Right lobe of liver (tissue), 6 donors: ENCODE measurements around the gene EPHA7. TPM values are rescaled to one million over a fixed set of nuclear protein-coding genes. Genes with fewer than 3 reads are reported as not detected.

Source experiments
- ATAC-seq, 4 donors: fragments of 200-7000 bp; cut with Tn5 transposase; one replicate each; pipeline ENCODE4 v1.9.1; 2020; ENCODE audit warnings: mild to moderate bottlenecking in 4 of 4, moderate library complexity in 4 of 4
- DNase-seq, 3 donors: peaks; one replicate each; pipeline ENCODE4 v3.0.0-alpha.2; 2020
- H3K27ac ChIP-seq, 3 donors: fragments of 200-600 bp; one replicate each; pipeline ENCODE4 v1.8.0; 2022
- H3K27me3 ChIP-seq, 2 donors: fragments of 200-600 bp; one replicate each; pipeline ENCODE4 v1.8.0; 2022
- H3K36me3 ChIP-seq, 4 donors: fragments of 200-600 bp; sonication (generic) in 1 of 4; one replicate each; pipeline versions ENCODE4 v1.5.1 to v1.8.0; 2017 to 2022; ENCODE audit warnings: control low read depth in 1 of 4
- H3K4me1 ChIP-seq, 4 donors: fragments of 200-600 bp; sonication (generic) in 1 of 4; one replicate each; pipeline versions ENCODE4 v1.5.1 to v1.8.0; 2017 to 2022; ENCODE audit warnings: control low read depth in 1 of 4
- H3K4me3 ChIP-seq, 3 donors: fragments of 200-600 bp; one replicate each; pipeline ENCODE4 v1.8.0; 2022
- H3K9me3 ChIP-seq, 4 donors: fragments of 200-600 bp; sonication (generic) in 1 of 4; one replicate each; pipeline versions ENCODE4 v1.5.1 to v1.8.0; 2017 to 2022; ENCODE audit warnings: control low read depth in 1 of 4
- POLR2A ChIP-seq: fragments of 450-650 bp; IDR thresholded peaks from one replicate; pipeline ENCODE4 v1.6.1; 2017; ENCODE audit warnings: antibody characterized with exemption, mild to moderate bottlenecking
- WGBS: methylation state at CpG from one replicate; pipeline ENCODE4 v1.1.6; 2018; ENCODE audit warnings: low coverage, low lambda C conversion rate; ENCODE audit not compliant: insufficient coverage; ENCODE audit errors: missing lambda C conversion rate; 5-methylcytosine and 5-hydroxymethylcytosine counted together
- intact Hi-C, 2 donors: fragments of 100-400 bp; cut with DNase I; formaldehyde crosslinking; loops; one replicate each; pipeline versions ENCODE4 v1.11.2 to v1.14.1; 2022
- total RNA-seq, 6 experiments: library from RNA; depleted of rRNA in 2 of 6; stranded (reverse); fragments of >200 nt in 2 of 6; fragmentation: NEBNext Ultra II Directional in 3 of 6; extraction: Animal tissue kit (Norgen Biotek cat#: 25700) in 3 of 6; gene quantifications; one replicate each; pipeline versions ENCODE4 v1.1.0 to v1.2.4, GENCODE V29; 2016 to 2023
- TF ChIP-seq, protein P1 (sequence below), 4 donors: fragments of 200-600 bp in 3 of 4; fragments of 450-650 bp in 1 of 4; IDR thresholded peaks; one replicate each; pipeline versions ENCODE4 v1.5.1 to v1.8.0; 2016 to 2022; ENCODE audit warnings: antibody characterized with exemption in 4 of 4, mild to moderate bottlenecking in 2 of 4
- donor health status: DM: no; HTN: yes; CAD: no.
- donor health status: DM: no; HTN: no; CAD: no.
- donor health status: DM: no; HTN: no; CAD: no.
- donor health status: DM: no; HTN: yes; CAD: no.
- donor health status: DM: no; HTN: yes; CAD: no.

EPHA7 gene
- total RNA-seq, 6 experiments from 2014 or later, result 0.04 TPM; not detected in 5

DNA sequence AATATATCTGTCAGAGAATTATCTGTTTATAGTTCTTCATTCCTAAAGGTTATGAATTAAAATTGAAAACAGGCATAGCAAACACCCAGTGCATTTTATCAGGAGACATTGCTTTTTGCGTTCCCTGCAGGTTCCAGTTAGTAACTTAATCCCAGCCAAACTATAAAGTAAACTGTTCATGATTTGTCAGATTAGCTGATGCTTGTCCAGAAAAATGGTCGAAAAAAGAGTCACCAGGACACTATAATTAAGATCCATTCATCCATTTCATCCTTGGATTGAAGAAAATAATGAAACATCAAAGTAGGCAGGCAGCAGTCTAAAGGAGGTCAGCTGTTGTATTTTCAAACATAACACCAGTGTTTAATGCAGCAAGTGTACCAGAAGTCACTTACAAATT is 75.9 kb downstream of the EPHA7 start:
- WGBS, result 48% methylated on average over 2 of the region's 2 CpGs
- H3K27me3 ChIP-seq, result no peaks in the 10 kb centered on the region
- no peaks in the 10 kb centered on the region for H3K4me1 ChIP-seq
- H3K4me3 ChIP-seq, result no peak overlapping the region
- TF ChIP-seq, protein P1, sequence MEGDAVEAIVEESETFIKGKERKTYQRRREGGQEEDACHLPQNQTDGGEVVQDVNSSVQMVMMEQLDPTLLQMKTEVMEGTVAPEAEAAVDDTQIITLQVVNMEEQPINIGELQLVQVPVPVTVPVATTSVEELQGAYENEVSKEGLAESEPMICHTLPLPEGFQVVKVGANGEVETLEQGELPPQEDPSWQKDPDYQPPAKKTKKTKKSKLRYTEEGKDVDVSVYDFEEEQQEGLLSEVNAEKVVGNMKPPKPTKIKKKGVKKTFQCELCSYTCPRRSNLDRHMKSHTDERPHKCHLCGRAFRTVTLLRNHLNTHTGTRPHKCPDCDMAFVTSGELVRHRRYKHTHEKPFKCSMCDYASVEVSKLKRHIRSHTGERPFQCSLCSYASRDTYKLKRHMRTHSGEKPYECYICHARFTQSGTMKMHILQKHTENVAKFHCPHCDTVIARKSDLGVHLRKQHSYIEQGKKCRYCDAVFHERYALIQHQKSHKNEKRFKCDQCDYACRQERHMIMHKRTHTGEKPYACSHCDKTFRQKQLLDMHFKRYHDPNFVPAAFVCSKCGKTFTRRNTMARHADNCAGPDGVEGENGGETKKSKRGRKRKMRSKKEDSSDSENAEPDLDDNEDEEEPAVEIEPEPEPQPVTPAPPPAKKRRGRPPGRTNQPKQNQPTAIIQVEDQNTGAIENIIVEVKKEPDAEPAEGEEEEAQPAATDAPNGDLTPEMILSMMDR (IDR thresholded peaks at IDR 0.05), result no peak
- no peak for TF ChIP-seq POLR2A
- H3K36me3 ChIP-seq, result no peaks in the 10 kb centered on the region
- no peak for DNase-seq
- intact Hi-C loops, result no loop called here
- no peak for ATAC-seq
- H3K9me3 ChIP-seq, result no peaks in the 10 kb centered on the region
- no peak overlapping the region for H3K27ac ChIP-seq

DNA sequence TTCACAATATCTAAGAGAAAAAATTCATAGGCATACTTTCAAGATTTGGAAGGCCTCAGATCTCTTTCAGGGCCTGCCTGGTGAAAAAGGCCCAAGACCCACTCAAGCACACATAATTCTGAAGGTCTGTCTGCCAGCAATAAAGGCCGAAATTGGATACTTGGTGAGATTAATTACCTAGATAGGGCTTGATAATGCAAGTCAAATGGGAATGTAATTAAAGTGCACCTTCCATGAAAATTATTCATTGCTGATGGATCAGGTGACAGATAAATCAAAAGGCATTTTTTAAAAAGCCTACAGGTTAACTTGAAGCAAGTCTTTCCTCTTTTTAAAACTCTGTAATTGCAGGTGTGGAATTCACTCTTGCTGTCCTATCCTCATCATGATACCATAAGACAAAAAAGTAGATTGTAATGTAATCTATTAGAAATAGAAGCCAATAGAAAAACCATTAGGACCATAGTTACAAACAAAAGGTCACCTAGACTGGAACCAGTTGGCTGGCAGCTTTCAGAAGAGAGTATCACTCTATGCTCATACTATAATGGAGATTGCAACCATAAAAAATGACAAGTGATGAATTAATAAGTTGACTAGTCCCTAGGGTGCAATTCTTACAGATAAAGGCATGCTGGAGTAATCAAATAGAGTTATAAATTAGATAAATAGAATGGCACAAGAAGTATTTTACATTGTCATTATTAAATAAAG is 77.3 kb downstream of the EPHA7 start:
- no peaks in the 10 kb centered on the region for H3K36me3 ChIP-seq
- DNase-seq (no peak), ATAC-seq (no peak)
- intact Hi-C loops, result no loop called here
- no peak overlapping the region for H3K4me3 ChIP-seq
- no peak overlapping the region for H3K27ac ChIP-seq
- H3K4me1 ChIP-seq, result no peaks in the 10 kb centered on the region
- 62% methylated on average over 1 of the region's 1 CpG for WGBS
- no peaks in the 10 kb centered on the region for H3K27me3 ChIP-seq
- no peak for TF ChIP-seq POLR2A
- TF ChIP-seq, protein P1 (IDR thresholded peaks at IDR 0.05), result no peak
- H3K9me3 ChIP-seq, result no peaks in the 10 kb centered on the region

DNA sequence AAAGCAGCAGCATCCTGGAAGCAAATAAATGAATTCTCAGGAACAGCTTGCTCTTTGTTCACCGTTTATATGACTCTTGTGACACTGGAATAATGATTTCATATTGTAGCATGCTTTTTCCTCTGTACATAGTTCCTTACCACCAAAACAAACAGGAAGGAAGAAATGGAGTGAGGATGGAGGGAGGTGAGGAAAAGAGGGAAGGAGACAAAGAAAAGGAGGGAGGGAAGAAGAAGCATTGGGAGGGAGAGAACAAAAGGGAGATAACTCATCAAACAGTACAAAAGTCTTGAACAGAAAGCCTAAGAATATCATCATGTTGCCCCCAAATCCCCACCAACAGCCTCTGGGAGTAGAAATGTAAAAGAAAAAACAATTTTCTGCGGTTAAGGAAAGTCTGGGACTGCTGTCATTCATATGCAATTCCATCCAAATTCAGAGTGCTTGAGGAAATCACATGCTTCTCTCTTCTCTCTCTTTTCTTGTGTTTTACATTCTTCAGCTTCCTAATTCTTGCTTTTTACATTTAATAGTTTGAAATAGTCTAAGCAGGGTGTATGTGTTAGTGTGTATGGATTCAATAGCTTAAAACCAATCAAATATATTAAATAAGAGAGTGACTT is 81.5 kb downstream of the EPHA7 start:
- WGBS, result 31% methylated on average over 2 of the region's 2 CpGs
- DNase-seq (no peak), ATAC-seq (no peak)
- intact Hi-C loops, result no loop called here
- Histone ChIP-seq H3K27ac (no peak overlapping the region), H3K4me3 (no peak overlapping the region), H3K9me3 (no peaks in the 10 kb centered on the region), H3K27me3 (no peaks in the 10 kb centered on the region), H3K36me3 (no peaks in the 10 kb centered on the region), H3K4me1 (no peaks in the 10 kb centered on the region)
- TF ChIP-seq, protein P1 (IDR thresholded peaks at IDR 0.05), result no peak
- no peak for TF ChIP-seq POLR2A

DNA sequence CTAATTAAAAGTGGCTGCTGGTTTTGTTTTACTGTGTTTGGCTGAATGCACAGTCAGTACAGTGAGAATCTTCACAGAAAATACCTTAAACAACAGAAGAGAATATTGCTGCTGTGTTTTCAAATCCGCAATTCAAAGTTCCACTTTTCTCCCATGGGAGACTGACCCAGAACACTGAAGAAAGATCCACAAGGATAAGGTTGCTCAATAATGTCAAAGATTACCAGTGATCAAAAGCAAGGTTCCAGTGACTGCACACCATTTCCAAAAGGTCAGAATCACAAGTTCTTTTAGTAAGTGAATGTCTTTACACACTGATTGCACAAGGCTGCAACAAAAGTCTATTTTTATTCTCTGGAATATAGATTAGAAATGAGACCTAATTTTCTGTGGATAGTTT is 82.3 kb downstream of the EPHA7 start:
- H3K4me1 ChIP-seq, result no peaks in the 10 kb centered on the region
- 36% methylated on average over 1 of the region's 1 CpG for WGBS
- TF ChIP-seq, protein P1 (IDR thresholded peaks at IDR 0.05), result no peak
- no peak for TF ChIP-seq POLR2A
- H3K27me3 ChIP-seq, result no peaks in the 10 kb centered on the region
- H3K4me3 ChIP-seq, result no peak overlapping the region
- H3K9me3 ChIP-seq, result no peaks in the 10 kb centered on the region
- ATAC-seq (no peak), DNase-seq (no peak)
- intact Hi-C loops, result no loop called here
- no peak overlapping the region for H3K27ac ChIP-seq
- no peaks in the 10 kb centered on the region for H3K36me3 ChIP-seq
